Measurements from ENCODE around the gene GOLGA2.

- TF ChIP-seq TEAD3 (CRISPR knock-in tag; optimal IDR thresholded peaks at IDR 0.05; ENCODE audit: borderline replicate concordance) (no peak), CREB1 (IDR thresholded peaks at IDR 0.05) (no peak), CREB1 (CRISPR knock-in tag; IDR thresholded peaks at IDR 0.05) (no peak), ERF (CRISPR knock-in tag; IDR thresholded peaks at IDR 0.05) (no peak), CTCF (CRISPR knock-in tag; IDR thresholded peaks at IDR 0.05) (no peak), SMC3 (IDR thresholded peaks at IDR 0.05; ENCODE audit: low read length) (no peak), ZNF670 (CRISPR knock-in tag; IDR thresholded peaks at IDR 0.05; ENCODE audit: borderline replicate concordance) (no peak), YEATS2 (CRISPR knock-in tag; IDR thresholded peaks at IDR 0.05; ENCODE audit: borderline replicate concordance) (no peak)
These were observed 15.5 kb downstream of the GOLGA2 start for GRCh38 chr9:128260340-128260739.

Data from HepG2 (cell line).